Activated naive CD4-positive, alpha-beta T cell (primary cell): ENCODE measurements around the gene SLC35G2.
"Not testable (repeated sequence)": the region's sequence is repeated elsewhere in the genome, so short reads cannot be mapped to it uniquely, and the experiment has no call there.

Experiments used
- DNase-seq, 4 experiments: peaks; one replicate each; lab custom pipeline; 2025; lab: John Stamatoyannopoulos, UW

The SLC35G2 gene

GRCh38 chr3:136818769-136819391, at the start of gene SLC35G2:
SLC35G2 (plus strand) TSS chr3:136819126; CDS start chr3:136854461, 35,335 bp downstream.
- DNase-seq = peak in 1 of 4 experiments; percentile 2

DNA sequence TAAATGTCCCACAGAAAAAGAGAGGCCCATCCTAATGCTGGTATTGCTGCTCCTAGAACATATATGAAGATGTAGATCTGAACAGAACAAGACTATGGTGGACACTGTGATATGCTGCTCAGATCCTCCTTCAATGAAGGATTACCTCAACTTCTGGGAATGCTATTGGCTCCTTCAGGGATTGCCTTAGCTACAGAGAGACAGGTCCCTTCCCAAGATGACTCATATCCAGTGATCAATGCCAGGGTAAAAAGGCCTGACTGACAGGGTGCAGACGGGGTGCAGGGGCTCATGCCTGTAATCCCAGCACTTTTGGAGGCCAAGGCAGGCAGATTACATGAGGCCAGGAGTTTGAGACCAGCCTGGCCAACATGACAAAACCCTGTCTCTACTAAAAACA, 46.2 kb upstream of the SLC35G2 start:
- DNase-seq = no peak

DNA sequence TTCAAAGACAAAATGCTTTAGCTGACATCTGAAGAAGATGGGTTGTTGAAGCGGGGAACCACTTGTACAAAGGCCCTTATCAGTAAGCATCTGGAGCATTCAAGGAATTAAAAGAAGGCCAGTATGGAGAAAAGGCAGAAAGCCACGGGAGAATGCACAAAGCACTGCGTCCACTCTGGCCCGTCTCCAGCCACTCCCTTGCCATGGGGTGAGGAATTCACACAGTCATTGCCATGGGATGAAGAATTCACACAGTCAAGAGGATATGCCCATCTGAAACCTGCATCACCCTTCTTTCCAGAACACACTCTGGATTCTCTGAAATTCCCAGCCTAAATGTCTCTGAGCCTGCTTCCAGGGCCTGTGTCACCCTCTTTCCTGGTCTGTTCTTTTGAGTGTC, 40.1 kb upstream of the SLC35G2 start:
- no peak for DNase-seq

- DNase-seq = no peak
These were observed 38.2 kb upstream of the SLC35G2 start for GRCh38 chr3:136780741-136781140.

DNA sequence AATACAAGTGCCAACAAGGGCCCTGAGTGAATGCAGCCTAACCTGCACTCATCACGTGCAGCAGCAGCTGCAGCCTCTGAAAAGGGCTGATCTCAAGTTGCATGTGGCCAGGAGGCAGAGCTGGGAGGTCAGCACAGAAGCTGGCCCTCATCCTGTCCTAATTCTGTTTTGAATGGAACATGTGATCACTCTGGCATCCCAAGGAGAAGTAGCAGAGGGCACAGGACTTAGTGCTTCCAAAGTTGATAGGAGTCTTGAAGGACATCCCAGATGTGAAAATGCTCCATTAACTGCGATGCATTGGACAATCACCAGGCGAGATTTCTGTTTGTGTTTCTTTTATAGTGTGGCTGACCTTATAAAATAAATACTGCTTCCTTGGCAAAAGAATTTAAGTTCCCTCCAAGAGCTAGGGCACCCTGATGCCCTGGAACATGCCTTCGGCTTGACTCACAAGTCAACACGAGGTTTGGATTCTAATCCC, 35.2 kb upstream of the SLC35G2 start:
- no peak for DNase-seq

- no peak for DNase-seq
These were observed 31.6 kb upstream of the SLC35G2 start for GRCh38 chr3:136787349-136787748.

GRCh38 chr3:136788154-136788553, 30.8 kb upstream of the SLC35G2 start:
- no peak for DNase-seq

- DNase-seq = no peak
These were observed 28.9 kb upstream of the SLC35G2 start for GRCh38 chr3:136789976-136790375.

GRCh38 chr3:136790786-136791185, 28.1 kb upstream of the SLC35G2 start:
- DNase-seq = no peak

DNA sequence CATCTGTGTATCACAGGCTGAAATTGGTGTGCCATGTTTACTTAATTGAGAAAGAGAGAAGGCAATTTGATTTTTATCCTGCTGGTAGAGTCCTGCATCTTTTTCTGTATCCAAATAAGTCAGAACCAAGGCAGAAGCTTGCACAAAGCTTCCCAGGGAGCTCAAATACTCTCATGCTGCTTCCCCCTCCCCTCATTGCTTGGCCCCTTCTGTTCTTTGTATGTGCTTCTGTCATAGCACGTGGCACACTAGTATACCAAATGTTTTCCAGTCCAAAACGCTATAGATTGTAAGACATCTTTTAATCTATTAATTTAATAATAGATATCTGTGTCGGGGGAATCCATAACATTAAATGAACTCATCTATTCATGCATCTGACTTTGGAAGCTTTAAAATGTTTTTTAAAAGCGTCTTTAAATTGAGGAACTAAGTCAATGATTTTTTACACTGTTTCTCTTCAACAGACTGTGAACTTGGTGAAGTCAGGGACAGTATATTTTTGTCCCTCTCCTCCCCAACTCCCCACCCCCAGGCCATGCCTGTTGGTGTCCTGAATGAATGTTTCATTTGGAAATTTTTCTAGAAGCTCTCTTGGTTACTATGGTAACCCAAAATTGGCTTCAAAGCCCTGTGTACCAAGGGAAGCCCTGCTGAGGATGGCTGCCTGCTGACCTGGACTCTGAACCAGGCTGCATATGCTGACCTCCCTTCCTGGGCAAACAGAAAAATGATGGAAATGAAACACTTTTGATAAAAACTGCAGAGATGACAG, 26.2 kb upstream of the SLC35G2 start:
- DNase-seq = no peak

DNA sequence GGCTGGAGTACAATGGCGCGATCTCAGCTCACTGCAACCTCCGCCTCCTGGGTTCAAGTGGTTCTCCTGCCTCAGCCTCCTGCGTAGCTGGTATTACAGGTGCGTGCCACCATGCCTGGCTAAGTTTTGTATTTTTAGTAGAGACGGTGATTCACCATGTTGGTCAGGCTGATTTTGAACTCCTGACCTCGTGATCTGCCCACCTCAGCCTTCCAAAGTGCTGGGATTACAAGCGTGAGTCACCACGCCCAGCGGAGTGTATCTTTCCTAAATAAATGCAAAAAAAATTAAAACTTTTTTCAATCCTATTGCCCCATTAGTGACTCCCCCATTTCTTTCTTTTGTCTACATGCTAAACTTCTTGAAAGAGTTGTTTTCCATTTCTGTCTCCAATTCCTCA, 17.8 kb upstream of the SLC35G2 start:
- DNase-seq = not testable (repeated sequence)

DNA sequence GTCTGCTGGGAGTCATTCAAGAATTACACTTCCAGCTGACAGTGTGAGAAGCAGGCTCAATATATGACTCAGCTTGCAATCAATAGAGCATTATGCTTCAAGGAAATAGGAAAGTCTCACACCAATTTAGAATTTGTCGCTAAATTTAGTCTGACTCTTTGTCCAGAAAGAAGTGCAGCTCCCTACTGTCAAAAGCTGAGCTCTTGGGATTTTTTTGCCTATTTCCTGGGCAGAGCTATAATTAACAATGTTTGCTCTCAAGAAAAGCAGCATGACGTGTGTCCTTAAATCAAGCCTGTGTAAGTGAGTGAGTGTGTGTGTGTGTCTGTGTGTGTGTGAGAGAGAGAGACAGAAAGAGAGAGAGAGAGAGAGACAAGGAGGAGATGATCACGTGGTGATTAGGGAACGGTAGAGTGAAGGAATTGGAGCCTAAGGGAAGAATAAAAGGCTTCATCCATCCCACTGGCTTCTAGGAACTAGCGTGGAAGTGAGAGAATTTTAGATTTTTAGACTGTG, 16.4 kb upstream of the SLC35G2 start:
- DNase-seq = no peak

GRCh38 chr3:136804141-136804540, 14.8 kb upstream of the SLC35G2 start:
- DNase-seq = no peak

DNA sequence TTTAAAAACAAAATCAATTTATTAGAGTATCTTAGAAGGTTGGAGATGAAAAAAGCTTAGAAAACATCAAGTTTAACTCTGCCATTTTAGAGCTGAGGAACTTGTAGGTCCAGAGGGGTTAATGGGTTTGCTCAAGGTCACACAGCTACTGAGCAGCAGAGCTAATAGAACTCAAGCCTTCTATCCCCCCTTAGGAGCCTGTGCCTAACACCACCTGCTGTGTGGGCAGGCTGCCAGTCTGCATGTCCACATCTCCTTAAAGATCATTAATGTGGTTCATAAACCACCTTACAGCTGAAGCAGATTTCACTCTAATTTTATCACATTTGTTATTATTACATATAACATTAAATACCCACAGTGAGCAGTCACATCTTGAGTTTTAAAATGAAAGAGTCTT, 14.1 kb upstream of the SLC35G2 start:
- no peak for DNase-seq

- DNase-seq = no peak
These were observed 13.1 kb upstream of the SLC35G2 start for GRCh38 chr3:136805795-136806194.

- no peak for DNase-seq
These were observed 7.2 kb upstream of the SLC35G2 start for GRCh38 chr3:136811701-136812100.

- DNase-seq = no peak
These were observed 1.5 kb upstream of the SLC35G2 start for GRCh38 chr3:136817448-136817847.

- no peak for DNase-seq
These were observed 646 bp upstream of the SLC35G2 start for GRCh38 chr3:136818191-136818768.

GRCh38 chr3:136819392-136819730, 435 bp downstream of the SLC35G2 start:
- no peak for DNase-seq

- peak in 2 of 4 experiments; percentile 0 to 2 for DNase-seq
These were observed 1.1 kb downstream of the SLC35G2 start for GRCh38 chr3:136819731-136820679.

- no peak for DNase-seq
These were observed 12.5 kb downstream of the SLC35G2 start for GRCh38 chr3:136831461-136831860.
